ENCODE results near the gene PADI6. TPM values are rescaled to one million over a fixed set of nuclear protein-coding genes. Genes with fewer than 3 reads are reported as not detected.
A peak's percentile ranks its signal among the peaks of the same experiment; 100 is the strongest.

Gene PADI6
- total and polyA plus RNA-seq, 9 of the 15 experiments (the other 6 are each of a cell fraction or from before 2014, with no cell fraction given): not detected

DNA sequence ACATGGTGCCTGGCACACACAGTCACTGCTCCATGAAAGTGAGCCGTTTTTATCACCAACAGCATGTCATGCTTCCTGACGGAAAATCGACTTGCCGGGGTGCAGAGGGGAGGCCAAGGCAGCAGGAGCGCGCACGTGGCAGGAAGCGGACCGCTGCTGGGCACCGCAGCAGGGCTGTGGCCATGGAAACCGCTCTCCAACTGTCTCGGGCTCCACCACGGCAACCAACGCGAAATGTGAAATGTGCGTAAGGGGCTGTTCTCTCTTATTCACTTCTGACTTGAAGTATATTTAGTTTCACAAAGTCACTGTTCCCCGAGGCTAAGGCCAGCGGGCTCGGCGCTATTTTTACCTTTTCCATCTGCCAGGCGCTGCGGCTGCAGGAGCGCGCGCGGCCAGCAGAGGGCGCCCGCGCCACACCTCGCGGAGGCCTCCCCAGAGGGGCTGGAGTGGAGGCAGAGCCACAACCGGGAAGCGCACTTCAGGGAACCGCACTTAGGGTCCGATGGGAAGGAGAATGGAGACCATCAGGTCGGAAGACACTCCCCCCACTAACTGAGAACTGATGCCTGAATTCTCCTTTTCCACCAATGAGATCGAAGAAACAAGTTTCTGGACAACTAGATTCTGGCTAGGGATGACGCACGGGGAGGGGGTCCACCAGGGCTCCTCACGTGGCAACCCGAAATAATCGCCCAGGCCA, 47.8 kb downstream of the PADI6 start (continued):
- no peak for TF ChIP-seq ZNF184 (CRISPR knock-in tag; IDR thresholded peaks at IDR 0.05)
- peak; percentile 76 for TF ChIP-seq MEF2A (IDR thresholded peaks at IDR 0.05; ENCODE audit: control insufficient read depth, low read depth, low read length)
- TF ChIP-seq HDGF (IDR thresholded peaks at IDR 0.05): 0 out of 2 replicates have a peak, but pooled peaks have one; percentile 23
- TF ChIP-seq, protein P1, sequence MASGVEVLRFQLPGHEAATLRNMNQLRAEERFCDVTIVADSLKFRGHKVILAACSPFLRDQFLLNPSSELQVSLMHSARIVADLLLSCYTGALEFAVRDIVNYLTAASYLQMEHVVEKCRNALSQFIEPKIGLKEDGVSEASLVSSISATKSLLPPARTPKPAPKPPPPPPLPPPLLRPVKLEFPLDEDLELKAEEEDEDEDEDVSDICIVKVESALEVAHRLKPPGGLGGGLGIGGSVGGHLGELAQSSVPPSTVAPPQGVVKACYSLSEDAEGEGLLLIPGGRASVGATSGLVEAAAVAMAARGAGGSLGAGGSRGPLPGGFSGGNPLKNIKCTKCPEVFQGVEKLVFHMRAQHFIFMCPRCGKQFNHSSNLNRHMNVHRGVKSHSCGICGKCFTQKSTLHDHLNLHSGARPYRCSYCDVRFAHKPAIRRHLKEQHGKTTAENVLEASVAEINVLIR (CRISPR knock-in tag; IDR thresholded peaks at IDR 0.05): no peak
- TF ChIP-seq CREM (IDR thresholded peaks at IDR 0.05; ENCODE audit: low read depth): 0 out of 2 replicates have a peak, but pooled peaks have one; percentile 25
- TF ChIP-seq, protein P2, sequence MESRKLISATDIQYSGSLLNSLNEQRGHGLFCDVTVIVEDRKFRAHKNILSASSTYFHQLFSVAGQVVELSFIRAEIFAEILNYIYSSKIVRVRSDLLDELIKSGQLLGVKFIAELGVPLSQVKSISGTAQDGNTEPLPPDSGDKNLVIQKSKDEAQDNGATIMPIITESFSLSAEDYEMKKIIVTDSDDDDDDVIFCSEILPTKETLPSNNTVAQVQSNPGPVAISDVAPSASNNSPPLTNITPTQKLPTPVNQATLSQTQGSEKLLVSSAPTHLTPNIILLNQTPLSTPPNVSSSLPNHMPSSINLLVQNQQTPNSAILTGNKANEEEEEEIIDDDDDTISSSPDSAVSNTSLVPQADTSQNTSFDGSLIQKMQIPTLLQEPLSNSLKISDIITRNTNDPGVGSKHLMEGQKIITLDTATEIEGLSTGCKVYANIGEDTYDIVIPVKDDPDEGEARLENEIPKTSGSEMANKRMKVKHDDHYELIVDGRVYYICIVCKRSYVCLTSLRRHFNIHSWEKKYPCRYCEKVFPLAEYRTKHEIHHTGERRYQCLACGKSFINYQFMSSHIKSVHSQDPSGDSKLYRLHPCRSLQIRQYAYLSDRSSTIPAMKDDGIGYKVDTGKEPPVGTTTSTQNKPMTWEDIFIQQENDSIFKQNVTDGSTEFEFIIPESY (CRISPR knock-in tag; IDR thresholded peaks at IDR 0.05): peak; percentile 99
- TF ChIP-seq ATF7 (IDR thresholded peaks at IDR 0.05): 0 out of 2 replicates have a peak, but pooled peaks have one; percentile 22
- TF ChIP-seq STAG1 (CRISPR knock-in tag; IDR thresholded peaks at IDR 0.05; ENCODE audit: borderline replicate concordance): peak; percentile 53; the same call in 1 of the 2 replicates
- TF ChIP-seq, protein P3, sequence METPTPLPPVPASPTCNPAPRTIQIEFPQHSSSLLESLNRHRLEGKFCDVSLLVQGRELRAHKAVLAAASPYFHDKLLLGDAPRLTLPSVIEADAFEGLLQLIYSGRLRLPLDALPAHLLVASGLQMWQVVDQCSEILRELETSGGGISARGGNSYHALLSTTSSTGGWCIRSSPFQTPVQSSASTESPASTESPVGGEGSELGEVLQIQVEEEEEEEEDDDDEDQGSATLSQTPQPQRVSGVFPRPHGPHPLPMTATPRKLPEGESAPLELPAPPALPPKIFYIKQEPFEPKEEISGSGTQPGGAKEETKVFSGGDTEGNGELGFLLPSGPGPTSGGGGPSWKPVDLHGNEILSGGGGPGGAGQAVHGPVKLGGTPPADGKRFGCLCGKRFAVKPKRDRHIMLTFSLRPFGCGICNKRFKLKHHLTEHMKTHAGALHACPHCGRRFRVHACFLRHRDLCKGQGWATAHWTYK (CRISPR knock-in tag; IDR thresholded peaks at IDR 0.05): 0 out of 2 replicates have a peak, but pooled peaks have one; percentile 17
- 0 out of 2 replicates have a peak, but pooled peaks have one; percentile 13 for TF ChIP-seq CREB1 (IDR thresholded peaks at IDR 0.05)
- no peak for TF ChIP-seq CREB1 (CRISPR knock-in tag; IDR thresholded peaks at IDR 0.05)
- no peak for TF ChIP-seq TCF7 (IDR thresholded peaks at IDR 0.05; ENCODE audit: borderline replicate concordance)
- peak; percentile 46 for TF ChIP-seq POLR2A (conservative IDR thresholded peaks at IDR 0.05)
- TF ChIP-seq, protein P4, sequence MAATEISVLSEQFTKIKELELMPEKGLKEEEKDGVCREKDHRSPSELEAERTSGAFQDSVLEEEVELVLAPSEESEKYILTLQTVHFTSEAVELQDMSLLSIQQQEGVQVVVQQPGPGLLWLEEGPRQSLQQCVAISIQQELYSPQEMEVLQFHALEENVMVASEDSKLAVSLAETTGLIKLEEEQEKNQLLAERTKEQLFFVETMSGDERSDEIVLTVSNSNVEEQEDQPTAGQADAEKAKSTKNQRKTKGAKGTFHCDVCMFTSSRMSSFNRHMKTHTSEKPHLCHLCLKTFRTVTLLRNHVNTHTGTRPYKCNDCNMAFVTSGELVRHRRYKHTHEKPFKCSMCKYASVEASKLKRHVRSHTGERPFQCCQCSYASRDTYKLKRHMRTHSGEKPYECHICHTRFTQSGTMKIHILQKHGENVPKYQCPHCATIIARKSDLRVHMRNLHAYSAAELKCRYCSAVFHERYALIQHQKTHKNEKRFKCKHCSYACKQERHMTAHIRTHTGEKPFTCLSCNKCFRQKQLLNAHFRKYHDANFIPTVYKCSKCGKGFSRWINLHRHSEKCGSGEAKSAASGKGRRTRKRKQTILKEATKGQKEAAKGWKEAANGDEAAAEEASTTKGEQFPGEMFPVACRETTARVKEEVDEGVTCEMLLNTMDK (IDR thresholded peaks at IDR 0.05; ENCODE audit: borderline replicate concordance, insufficient read depth, low read depth, low read length, poor library complexity, severe bottlenecking): peak; percentile 96
- TF ChIP-seq, protein P5, sequence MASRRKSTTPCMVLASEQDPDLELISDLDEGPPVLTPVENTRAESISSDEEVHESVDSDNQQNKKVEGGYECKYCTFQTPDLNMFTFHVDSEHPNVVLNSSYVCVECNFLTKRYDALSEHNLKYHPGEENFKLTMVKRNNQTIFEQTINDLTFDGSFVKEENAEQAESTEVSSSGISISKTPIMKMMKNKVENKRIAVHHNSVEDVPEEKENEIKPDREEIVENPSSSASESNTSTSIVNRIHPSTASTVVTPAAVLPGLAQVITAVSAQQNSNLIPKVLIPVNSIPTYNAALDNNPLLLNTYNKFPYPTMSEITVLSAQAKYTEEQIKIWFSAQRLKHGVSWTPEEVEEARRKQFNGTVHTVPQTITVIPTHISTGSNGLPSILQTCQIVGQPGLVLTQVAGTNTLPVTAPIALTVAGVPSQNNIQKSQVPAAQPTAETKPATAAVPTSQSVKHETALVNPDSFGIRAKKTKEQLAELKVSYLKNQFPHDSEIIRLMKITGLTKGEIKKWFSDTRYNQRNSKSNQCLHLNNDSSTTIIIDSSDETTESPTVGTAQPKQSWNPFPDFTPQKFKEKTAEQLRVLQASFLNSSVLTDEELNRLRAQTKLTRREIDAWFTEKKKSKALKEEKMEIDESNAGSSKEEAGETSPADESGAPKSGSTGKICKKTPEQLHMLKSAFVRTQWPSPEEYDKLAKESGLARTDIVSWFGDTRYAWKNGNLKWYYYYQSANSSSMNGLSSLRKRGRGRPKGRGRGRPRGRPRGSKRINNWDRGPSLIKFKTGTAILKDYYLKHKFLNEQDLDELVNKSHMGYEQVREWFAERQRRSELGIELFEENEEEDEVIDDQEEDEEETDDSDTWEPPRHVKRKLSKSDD (conservative IDR thresholded peaks at IDR 0.05; ENCODE audit: low read length): 0 out of 2 replicates have a peak, but pooled peaks have one; percentile 35
- TF ChIP-seq POLR2G (IDR thresholded peaks at IDR 0.05; ENCODE audit: low read depth, low read length): peak; percentile 71
- TF ChIP-seq SP1 (CRISPR knock-in tag; IDR thresholded peaks at IDR 0.05): no peak
